H1 (cell line): ENCODE results near the gene ENSA. TPM values are rescaled to one million over a fixed set of nuclear protein-coding genes. Genes with fewer than 3 reads are reported as not detected.

Source experiments
- CTCF ChIA-PET: fragments of 300-600 bp; sonication (Branson Sonifier 250); formaldehyde crosslinking; loops from one replicate; lab custom pipeline; 2021; ENCODE audit not compliant: partially characterized antibody; lab: Charles Lee
- POLR2A ChIA-PET: fragments of 300-600 bp; sonication (Branson Sonifier 250); formaldehyde crosslinking; loops from one replicate; lab custom pipeline; 2021; ENCODE audit warnings: inconsistent platforms; ENCODE audit not compliant: partially characterized antibody; lab: Charles Lee
- DNase-seq, 2 experiments: peaks; one replicate each; pipeline versions ENCODE4 v3.0.0 to v3.0.0-alpha.2; 2010 to 2022; ENCODE audit warnings: low spot score in 2 of 2, low read depth in 1 of 2, mixed read lengths in 1 of 2
- FAIRE-seq: peaks from 2 replicates; lab custom pipeline; 2011; peaks lifted over from hg19 to GRCh38; lab: Jason Lieb, UNC
- H2AFZ ChIP-seq: 2 replicates; pipeline ENCODE4 v1.8.1; 2012; ENCODE audit warnings: low read length, inconsistent platforms
- H2AK5ac ChIP-seq: 2 replicates; pipeline ENCODE4 v1.6.1; 2013; ENCODE audit warnings: low read depth, low read length
- H2BK120ac ChIP-seq: replicated peaks from 2 replicates; pipeline ENCODE3; 2013; ENCODE audit warnings: low read depth, low read length, inconsistent platforms
- H2BK12ac ChIP-seq: 2 replicates; pipeline ENCODE4 v1.6.1; 2013; ENCODE audit warnings: low read depth, low read length
- H2BK15ac ChIP-seq: 2 replicates; pipeline ENCODE4 v1.6.1; 2013; ENCODE audit warnings: low read length
- H2BK20ac ChIP-seq: 2 replicates; pipeline ENCODE4 v1.6.1; 2013; ENCODE audit warnings: low read length
- H2BK5ac ChIP-seq: 2 replicates; pipeline ENCODE4 v1.6.1; 2013; ENCODE audit warnings: low read depth, low read length
- H3K14ac ChIP-seq: 2 replicates; pipeline ENCODE4 v1.6.1; 2013; ENCODE audit warnings: inconsistent platforms; ENCODE audit not compliant: insufficient read length
- H3K18ac ChIP-seq: 2 replicates; pipeline ENCODE4 v1.6.1; 2013; ENCODE audit warnings: low read length; ENCODE audit errors: extremely low read depth
- H3K23ac ChIP-seq: 2 replicates; pipeline ENCODE4 v1.6.1; 2013; ENCODE audit warnings: inconsistent platforms; ENCODE audit not compliant: insufficient read length
- H3K23me2 ChIP-seq: 2 replicates; pipeline ENCODE4 v1.6.1; 2013; ENCODE audit warnings: low read depth, low read length
- H3K27ac ChIP-seq: 2 replicates; pipeline ENCODE4 v1.6.1; 2011; ENCODE audit warnings: low read depth, low read length, inconsistent platforms
- H3K27me3 ChIP-seq, 4 experiments: replicated peaks in 1 of 4; 1 replicate in 1 of 4; 2 replicates in 3 of 4; pipeline versions ENCODE4 v1.6.1 to v1.8.1; 2011 to 2013; ENCODE audit warnings: low read length in 3 of 4, mild to moderate bottlenecking in 3 of 4, inconsistent platforms in 2 of 4, mixed read lengths in 2 of 4, moderate library complexity in 1 of 4; ENCODE audit not compliant: control insufficient read depth in 3 of 4, insufficient read depth in 3 of 4; ENCODE audit errors: extremely low read depth in 1 of 4
- H3K36me3 ChIP-seq, 4 experiments: 2 replicates each; pipeline versions ENCODE4 v1.6.1 to v1.8.1; 2011 to 2013; ENCODE audit warnings: mild to moderate bottlenecking in 4 of 4, low read length in 3 of 4, moderate library complexity in 2 of 4, control low read depth in 1 of 4, inconsistent platforms in 1 of 4; ENCODE audit not compliant: insufficient read depth in 4 of 4, control insufficient read depth in 2 of 4
- H3K4ac ChIP-seq: replicated peaks from 2 replicates; pipeline ENCODE3; 2013; ENCODE audit warnings: low read length, low read depth, mixed read lengths, inconsistent platforms; ENCODE audit not compliant: insufficient read length
- H3K4me1 ChIP-seq, 4 experiments: replicated peaks in 1 of 4; 1 replicate in 1 of 4; 2 replicates in 3 of 4; pipeline versions ENCODE4 v1.6.1 to v1.8.1; 2011 to 2013; ENCODE audit warnings: low read length in 3 of 4, inconsistent platforms in 2 of 4, mixed read lengths in 1 of 4; ENCODE audit not compliant: insufficient read depth in 4 of 4, control insufficient read depth in 3 of 4
- H3K4me2 ChIP-seq, 2 experiments: 2 replicates each; pipeline versions ENCODE4 v1.6.1 to v1.8.1; 2011 to 2013; ENCODE audit warnings: low read depth in 2 of 2, low read length in 2 of 2, control low read depth in 1 of 2, inconsistent platforms in 1 of 2, mild to moderate bottlenecking in 1 of 2; ENCODE audit not compliant: insufficient read depth in 1 of 2
- H3K4me3 ChIP-seq, 4 experiments: fragments of 200-600, 300-600 bp in 1 of 4; sonication (generic), shearing (Covaris generic), sonication (Bioruptor Twin) in 1 of 4; 2 replicates each; pipeline versions ENCODE4 v1.5.1 to v1.8.1; 2011 to 2016; ENCODE audit warnings: low read length in 4 of 4, low read depth in 3 of 4, control low read depth in 2 of 4, inconsistent platforms in 2 of 4, mild to moderate bottlenecking in 2 of 4, mixed read lengths in 1 of 4, moderate library complexity in 1 of 4; ENCODE audit not compliant: insufficient read depth in 2 of 4; ENCODE audit errors: extremely low read depth in 1 of 4
- H3K56ac ChIP-seq: replicated peaks from 2 replicates; pipeline ENCODE3; 2013; ENCODE audit warnings: low read depth, mild to moderate bottlenecking, mixed read lengths, low read length, inconsistent platforms; ENCODE audit not compliant: insufficient read length
- H3K79me1 ChIP-seq: 2 replicates; pipeline ENCODE4 v1.6.1; 2013; ENCODE audit warnings: low read depth, low read length, control low read depth
- H3K79me2 ChIP-seq, 2 experiments: 2 replicates each; pipeline versions ENCODE4 v1.6.1 to v1.8.1; 2012 to 2013; ENCODE audit warnings: low read length in 2 of 2, mild to moderate bottlenecking in 2 of 2, inconsistent platforms in 1 of 2; ENCODE audit not compliant: insufficient read depth in 2 of 2, control insufficient read depth in 1 of 2
- H3K9ac ChIP-seq, 4 experiments: replicated peaks in 1 of 4; 1 replicate in 1 of 4; 2 replicates in 3 of 4; pipeline versions ENCODE4 v1.6.1 to v1.8.1; 2011 to 2013; ENCODE audit warnings: low read depth in 3 of 4, low read length in 3 of 4, control low read depth in 2 of 4, mild to moderate bottlenecking in 2 of 4, moderate library complexity in 2 of 4, inconsistent platforms in 1 of 4; ENCODE audit errors: extremely low read depth in 1 of 4
- H3K9me3 ChIP-seq, 2 experiments: 2 replicates each; pipeline versions ENCODE4 v1.6.1 to v1.8.1; 2012 to 2013; ENCODE audit warnings: mild to moderate bottlenecking in 2 of 2, moderate library complexity in 2 of 2, control low read depth in 1 of 2, inconsistent platforms in 1 of 2, low read depth in 1 of 2, low read length in 1 of 2, mixed read lengths in 1 of 2; ENCODE audit not compliant: insufficient read depth in 2 of 2
- H4K20me1 ChIP-seq, 2 experiments: replicated peaks in 1 of 2; 2 replicates each; pipeline versions ENCODE3 to v1.8.1; 2011 to 2013; ENCODE audit warnings: inconsistent platforms in 2 of 2, low read length in 2 of 2, mild to moderate bottlenecking in 1 of 2; ENCODE audit not compliant: insufficient read depth in 2 of 2, control insufficient read depth in 1 of 2
- H4K5ac ChIP-seq: 2 replicates; pipeline ENCODE4 v1.6.1; 2013; ENCODE audit warnings: low read length, low read depth, mixed read lengths, inconsistent platforms; ENCODE audit not compliant: insufficient read length
- H4K8ac ChIP-seq: 2 replicates; pipeline ENCODE4 v1.8.0; 2013; ENCODE audit warnings: mild to moderate bottlenecking, moderate library complexity, low read length, inconsistent platforms; ENCODE audit not compliant: insufficient read depth; ENCODE audit errors: extremely low read depth
- H4K91ac ChIP-seq: replicated peaks from 2 replicates; pipeline ENCODE3; 2013; ENCODE audit warnings: low read length, mixed read lengths, inconsistent platforms; ENCODE audit not compliant: insufficient read length
- CHD2 ChIP-seq: IDR thresholded peaks from 2 replicates; pipeline ENCODE4 v1.6.1; 2012; ENCODE audit warnings: low read length, improper control_type of control experiment
- CTBP2 ChIP-seq: IDR thresholded peaks from 2 replicates; pipeline ENCODE4 v1.7.0; 2011; ENCODE audit warnings: borderline replicate concordance, mild to moderate bottlenecking, moderate library complexity, mixed read lengths, low read length; ENCODE audit not compliant: insufficient read depth, insufficient read length
- EGR1 ChIP-seq: IDR thresholded peaks from 2 replicates; pipeline ENCODE4 v1.6.1; 2011; ENCODE audit warnings: low read depth, low read length, borderline replicate concordance
- EZH2 ChIP-seq: fragments of 200-600 bp; sonication (generic); IDR thresholded peaks from 2 replicates; pipeline ENCODE4 v1.7.1; 2012; ENCODE audit warnings: low read depth, mild to moderate bottlenecking, moderate library complexity, low read length, inconsistent platforms; ENCODE audit not compliant: severe bottlenecking
- JUND ChIP-seq: IDR thresholded peaks from 2 replicates; pipeline ENCODE4 v1.6.1; 2011; ENCODE audit warnings: mild to moderate bottlenecking, improper control_type of control experiment, low read length
- KDM4A ChIP-seq: IDR thresholded peaks from one replicate; pipeline ENCODE4 v1.7.1; 2012; ENCODE audit warnings: low read depth, mild to moderate bottlenecking, moderate library complexity, low read length, inconsistent platforms; ENCODE audit not compliant: severe bottlenecking
- KDM5A ChIP-seq: fragments of 200-600 bp; IDR thresholded peaks from 2 replicates; pipeline ENCODE4 v1.7.1; 2012; ENCODE audit warnings: mild to moderate bottlenecking, low read length, inconsistent platforms, mixed read lengths
- PHF8 ChIP-seq: fragments of 200-600 bp; sonication (generic); conservative IDR thresholded peaks from 2 replicates; pipeline ENCODE4 v1.7.1; 2012; ENCODE audit warnings: low read depth, mild to moderate bottlenecking, inconsistent platforms, low read length, moderate library complexity
- RBBP5 ChIP-seq: IDR thresholded peaks from 2 replicates; pipeline ENCODE4 v1.7.1; 2012; ENCODE audit warnings: low read depth, mild to moderate bottlenecking, inconsistent platforms, low read length, moderate library complexity, borderline replicate concordance
- SIN3A ChIP-seq, 2 experiments: IDR thresholded peaks in 1 of 2; conservative IDR thresholded peaks in 1 of 2; 2 replicates each; pipeline ENCODE4 v1.6.1; 2011 to 2012; ENCODE audit warnings: low read length in 2 of 2, improper control_type of control experiment in 1 of 2, low read depth in 1 of 2, mild to moderate bottlenecking in 1 of 2
- SIX5 ChIP-seq: IDR thresholded peaks from 2 replicates; pipeline ENCODE4 v1.6.1; 2011; ENCODE audit warnings: mild to moderate bottlenecking, low read depth, low read length
- SUZ12 ChIP-seq: fragments of 200-600 bp; sonication (generic); IDR thresholded peaks from 2 replicates; pipeline ENCODE4 v1.6.1; 2012; ENCODE audit warnings: mild to moderate bottlenecking, inconsistent platforms, low read length, moderate library complexity, mixed read lengths
- YY1 ChIP-seq: IDR thresholded peaks from 2 replicates; pipeline ENCODE4 v1.6.1; 2011; ENCODE audit warnings: low read depth, mild to moderate bottlenecking, low read length
- ZNF274 ChIP-seq: IDR thresholded peaks from 2 replicates; pipeline ENCODE4 v1.7.0; 2012; ENCODE audit warnings: low read length, borderline replicate concordance; ENCODE audit errors: extremely low read depth
- WGBS, 2 experiments: shearing (Covaris generic) in 1 of 2; methylation state at CpG; one replicate each; pipeline versions ENCODE4 v1.1.6 to v1.1.7; 2013 to 2015; ENCODE audit warnings: low lambda C conversion rate in 2 of 2, mixed read lengths in 2 of 2, inconsistent platforms in 1 of 2, low coverage in 1 of 2, missing lambda C conversion rate in 1 of 2; ENCODE audit not compliant: insufficient replicate concordance in 2 of 2, insufficient coverage in 1 of 2, insufficient read length in 1 of 2; ENCODE audit errors: extremely low coverage in 1 of 2, missing lambda C conversion rate in 1 of 2; 5-methylcytosine and 5-hydroxymethylcytosine counted together
- polyA plus RNA-seq, 7 experiments: library from polyadenylated mRNA; depleted of rRNA in 3 of 7; stranded (reverse) in 5 of 7; unstranded in 2 of 7; fragments of >200 nt in 5 of 7; fragments of 200-250 nt in 2 of 7; gene quantifications; 1 replicate in 5 of 7; 2 replicates in 1 of 7; 4 replicates in 1 of 7; pipeline versions ENCODE4 v1.2.1 to v1.2.3, GENCODE V29; 2011 to 2013; ENCODE audit warnings: missing spikeins in 2 of 7, mixed read lengths in 2 of 7
- total RNA-seq: library from RNA; stranded (reverse); fragmentation: NEBNext Ultra II Directional; extraction: Animal tissue kit (Norgen Biotek cat#: 25700); gene quantifications from 2 replicates; pipeline ENCODE4 v1.2.1, GENCODE V29; 2021

The ENSA gene
- total and polyA plus RNA-seq, 2 of the 8 experiments (the other 6 are each of a cell fraction or from before 2014, with no cell fraction given): 48.2 to 229 TPM

DNA sequence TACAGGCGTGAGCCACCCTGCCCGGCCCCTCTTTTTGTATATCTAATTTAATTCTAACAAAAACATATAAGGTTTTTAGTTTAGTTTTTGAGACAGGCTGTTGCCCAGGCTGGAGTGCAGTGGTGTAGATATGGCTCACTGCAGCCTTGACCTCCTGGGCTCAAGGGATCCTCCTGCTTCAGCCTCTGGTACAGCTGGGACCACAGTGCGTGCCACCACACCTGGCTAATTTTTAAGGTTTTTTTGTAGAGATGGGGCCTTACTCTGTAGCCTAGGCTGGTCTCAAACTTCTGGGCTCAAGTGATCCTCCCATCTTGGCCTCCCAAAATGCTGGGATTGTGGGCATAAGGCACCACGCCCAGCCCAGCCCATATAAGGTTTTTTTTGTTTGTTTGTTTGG is 18.8 kb downstream of the ENSA start:
- ChIA-PET POLR2A (interaction anchor here (2.7 to 43.5 kb wide), 4 partner anchors 8 to 41 kb away, joined by 13 to 1380 read pairs (median 70); partner anchors contain the start of genes ADAMTSL4, ENSA and MCL1), CTCF (interaction anchor here (1.1 to 17.6 kb wide), 3 partner anchors 10 to 62 kb away, joined by 3 to 210 read pairs (median 50); no protein-coding TSS in a partner anchor)
- no peak overlapping the region for H3K4ac ChIP-seq
- H2BK15ac ChIP-seq: no peak overlapping the region
- H3K9me3 ChIP-seq: no peaks in the 10 kb centered on the region
- H4K5ac ChIP-seq: no peak overlapping the region
- H3K4me1 ChIP-seq: peaks cover 0 to 8% (median 2%) of the 10 kb centered on the region in 4 experiments; a peak in 3 of 7 replicates
- H3K36me3 ChIP-seq: peaks cover under 1 to 25% (median 3%) of the 10 kb centered on the region in 4 experiments; a peak in 4 of 8 replicates
- WGBS, 2 experiments: 95% methylated on average over 4 of the region's 4 CpGs; no CpG with 5 or more reads in 1 of the 2 experiments
- H3K27ac ChIP-seq: no peak overlapping the region
- no peak overlapping the region for H2BK12ac ChIP-seq
- no peak for FAIRE-seq
- H3K27me3 ChIP-seq: no peaks in the 10 kb centered on the region
- no peak overlapping the region for H3K56ac ChIP-seq
- no peak overlapping the region for H4K91ac ChIP-seq
- no peak overlapping the region for H3K4me2 ChIP-seq
- no peak overlapping the region for H2AFZ ChIP-seq
- no peak overlapping the region for H3K23ac ChIP-seq
- H3K79me2 ChIP-seq: no peaks in the 10 kb centered on the region
- H2BK20ac ChIP-seq: no peak overlapping the region
- no peaks in the 10 kb centered on the region for H3K79me1 ChIP-seq
- H3K23me2 ChIP-seq: no peaks in the 10 kb centered on the region
- H2BK5ac ChIP-seq: no peak overlapping the region
- no peak for DNase-seq
- no peak overlapping the region for H3K4me3 ChIP-seq
- no peak overlapping the region for H3K9ac ChIP-seq
- no peak overlapping the region for H4K8ac ChIP-seq
- H2BK120ac ChIP-seq: no peak overlapping the region
- no peak overlapping the region for H2AK5ac ChIP-seq
- no peak overlapping the region for H3K18ac ChIP-seq
- H4K20me1 ChIP-seq: no peaks in the 10 kb centered on the region
- no peak overlapping the region for H3K14ac ChIP-seq
- TF ChIP-seq ZNF274 (no peak), SIN3A (conservative IDR thresholded peaks at IDR 0.05 in 1 of 2, IDR thresholded peaks at IDR 0.05 in 1 of 2; ENCODE audit: low read depth in 1 of 2, low read length in 2 of 2) (no peak), EZH2 (no peak), KDM4A (no peak), YY1 (no peak), JUND (no peak), PHF8 (no peak), SUZ12 (no peak), CHD2 (no peak), SIX5 (no peak), RBBP5 (no peak), CTBP2 (no peak), KDM5A (no peak), EGR1 (no peak)
